Neural cell (in vitro differentiated cells): ENCODE measurements around the gene SUMF1. TPM values are rescaled to one million over a fixed set of nuclear protein-coding genes. Genes with fewer than 3 reads are reported as not detected.

Source experiments
- H2AFZ ChIP-seq: fragments of 200-600, 300-800 bp; sonication (generic), shearing (Covaris generic); 2 replicates; pipeline ENCODE4 v1.6.0; 2014; ENCODE audit warnings: low read depth, mild to moderate bottlenecking, antibody characterized with exemption, low read length, moderate library complexity
- H3F3A ChIP-seq: fragments of 200-600 bp; shearing (Covaris generic); 2 replicates; pipeline ENCODE4 v1.6.1; 2016; ENCODE audit warnings: mild to moderate bottlenecking, moderate library complexity, mixed read lengths, antibody characterized with exemption, low read length; ENCODE audit not compliant: insufficient read depth, poor library complexity, severe bottlenecking
- H3K27ac ChIP-seq: fragments of 200-600, 300-800 bp; sonication (generic), shearing (Covaris generic); 2 replicates; pipeline ENCODE4 v1.5.1; 2014; ENCODE audit warnings: mild to moderate bottlenecking, low read length, moderate library complexity
- H3K27me3 ChIP-seq: fragments of 300-800, 200-600 bp; sonication (generic), shearing (Covaris generic); 2 replicates; pipeline ENCODE4 v1.6.0; 2014; ENCODE audit warnings: mild to moderate bottlenecking, low read depth, low read length, moderate library complexity; ENCODE audit not compliant: insufficient read depth
- H3K36me3 ChIP-seq: fragments of 300-800, 200-600 bp; sonication (generic), shearing (Covaris generic); 2 replicates; pipeline ENCODE4 v1.5.1; 2014; ENCODE audit warnings: mild to moderate bottlenecking, antibody characterized with exemption, low read length, moderate library complexity; ENCODE audit not compliant: insufficient read depth
- H3K4me2 ChIP-seq: fragments of 300-800, 200-600 bp; sonication (generic), shearing (Covaris generic); 2 replicates; pipeline ENCODE4 v1.6.0; 2014; ENCODE audit warnings: mild to moderate bottlenecking, low read length
- H3K4me3 ChIP-seq: fragments of 300-800, 200-600 bp; sonication (generic), shearing (Covaris generic); 2 replicates; pipeline ENCODE4 v1.5.1; 2014; ENCODE audit warnings: mild to moderate bottlenecking, low read length, moderate library complexity
- H3K79me2 ChIP-seq: fragments of 200-600 bp; shearing (Covaris generic); replicated peaks from 2 replicates; pipeline ENCODE4 v1.6.0; 2014; ENCODE audit warnings: mild to moderate bottlenecking, low read length, moderate library complexity; ENCODE audit not compliant: insufficient read depth
- H3K9ac ChIP-seq: fragments of 300-800, 200-600 bp; sonication (generic), shearing (Covaris generic); 2 replicates; pipeline ENCODE4 v1.6.1; 2016; ENCODE audit warnings: mild to moderate bottlenecking, low read length, mixed read lengths
- H3K9me2 ChIP-seq: fragments of 200-600 bp; shearing (Covaris generic); 2 replicates; pipeline ENCODE4 v1.6.1; 2016; ENCODE audit warnings: mild to moderate bottlenecking, low read length, mixed read lengths; ENCODE audit not compliant: insufficient read depth
- H3K9me3 ChIP-seq: fragments of 200-600, 300-800 bp; sonication (generic), shearing (Covaris generic); 2 replicates; pipeline ENCODE4 v1.6.1; 2016; ENCODE audit warnings: mild to moderate bottlenecking, mixed run types, low read length, moderate library complexity, mixed read lengths
- H4K20me1 ChIP-seq: fragments of 200-600 bp; shearing (Covaris generic); 2 replicates; pipeline ENCODE4 v1.6.1; 2016; ENCODE audit warnings: mild to moderate bottlenecking, mixed run types; ENCODE audit not compliant: insufficient read depth
- EP300 ChIP-seq: fragments of 450-650 bp; conservative IDR thresholded peaks from 2 replicates; pipeline ENCODE4 v1.6.1; 2014; ENCODE audit warnings: antibody characterized with exemption, mild to moderate bottlenecking, moderate library complexity; ENCODE audit not compliant: poor library complexity, severe bottlenecking
- EZH2 ChIP-seq: fragments of 200-600, 300-800 bp; shearing (Covaris generic), sonication (generic); IDR thresholded peaks from 2 replicates; pipeline ENCODE4 v1.6.1; 2014; ENCODE audit warnings: antibody characterized with exemption, low read length, borderline replicate concordance, mild to moderate bottlenecking; ENCODE audit not compliant: insufficient read depth, poor library complexity, severe bottlenecking
- MXI1 ChIP-seq: fragments of 450-650 bp; conservative IDR thresholded peaks from 2 replicates; pipeline ENCODE4 v1.6.1; 2014; ENCODE audit warnings: antibody characterized with exemption, mild to moderate bottlenecking; ENCODE audit not compliant: poor library complexity, severe bottlenecking
- POLR2AphosphoS5 ChIP-seq: IDR thresholded peaks from 2 replicates; pipeline ENCODE4 v1.6.1; 2012
- RAD21 ChIP-seq: fragments of 450-650 bp; conservative IDR thresholded peaks from 2 replicates; pipeline ENCODE4 v1.6.1; 2014; ENCODE audit warnings: antibody characterized with exemption, mild to moderate bottlenecking, moderate library complexity
- SMC3 ChIP-seq: fragments of 450-650 bp; conservative IDR thresholded peaks from 2 replicates; pipeline ENCODE4 v1.6.1; 2014; ENCODE audit warnings: antibody characterized with exemption, mild to moderate bottlenecking, moderate library complexity; ENCODE audit not compliant: poor library complexity
- TAF1 ChIP-seq: IDR thresholded peaks from 2 replicates; pipeline ENCODE4 v1.6.1; 2012; ENCODE audit warnings: low read depth
- polyA plus RNA-seq: library from polyadenylated mRNA; depleted of rRNA; stranded (reverse); fragments of >200 nt; gene quantifications from 2 replicates; pipeline ENCODE4 v1.2.3, GENCODE V29; 2014
- TF ChIP-seq, protein P1 (sequence below): IDR thresholded peaks from 2 replicates; pipeline ENCODE4 v1.6.1; 2012; ENCODE audit warnings: borderline replicate concordance
- TF ChIP-seq, protein P2 (sequence below): fragments of 450-650 bp; IDR thresholded peaks from 2 replicates; pipeline ENCODE4 v1.5.1; 2014; ENCODE audit warnings: antibody characterized with exemption, mild to moderate bottlenecking, moderate library complexity; ENCODE audit not compliant: poor library complexity, severe bottlenecking

The SUMF1 gene
- polyA plus RNA-seq, 1 donor from 2014 or later: 3.6 TPM

DNA sequence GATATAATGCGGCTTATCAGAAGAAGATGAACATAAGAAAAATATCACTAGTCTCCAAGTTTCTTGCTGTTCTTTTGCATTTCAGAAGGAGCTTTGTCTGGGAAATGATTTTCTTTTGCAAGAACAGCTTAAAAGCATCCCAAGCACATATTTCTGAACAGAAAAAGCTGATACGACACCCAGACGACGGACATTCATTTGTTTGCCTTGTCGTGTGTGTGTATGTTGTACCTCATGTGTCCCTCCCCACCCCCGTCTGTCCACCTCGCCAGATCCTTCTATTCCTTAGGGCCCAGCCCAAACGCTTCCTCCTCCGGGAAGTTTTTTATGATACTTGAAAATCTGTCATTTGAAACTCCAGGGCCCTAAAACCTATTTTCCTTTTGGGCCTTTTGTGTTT, 34.9 kb upstream of the SUMF1 start:
- H3K9ac ChIP-seq: no peak overlapping the region
- no peak overlapping the region for H3K4me3 ChIP-seq
- H3F3A ChIP-seq: no peaks in the 10 kb centered on the region
- TF ChIP-seq TAF1: no peak
- TF ChIP-seq EP300: no peak
- H3K27ac ChIP-seq: no peak overlapping the region
- H3K36me3 ChIP-seq: no peaks in the 10 kb centered on the region
- no peaks in the 10 kb centered on the region for H3K9me2 ChIP-seq
- H3K9me3 ChIP-seq: no peaks in the 10 kb centered on the region
- H3K27me3 ChIP-seq: no peaks in the 10 kb centered on the region
- H3K4me2 ChIP-seq: no peak overlapping the region
- H4K20me1 ChIP-seq: no peaks in the 10 kb centered on the region
- no peak overlapping the region for H2AFZ ChIP-seq
- no peaks in the 10 kb centered on the region for H3K79me2 ChIP-seq

DNA sequence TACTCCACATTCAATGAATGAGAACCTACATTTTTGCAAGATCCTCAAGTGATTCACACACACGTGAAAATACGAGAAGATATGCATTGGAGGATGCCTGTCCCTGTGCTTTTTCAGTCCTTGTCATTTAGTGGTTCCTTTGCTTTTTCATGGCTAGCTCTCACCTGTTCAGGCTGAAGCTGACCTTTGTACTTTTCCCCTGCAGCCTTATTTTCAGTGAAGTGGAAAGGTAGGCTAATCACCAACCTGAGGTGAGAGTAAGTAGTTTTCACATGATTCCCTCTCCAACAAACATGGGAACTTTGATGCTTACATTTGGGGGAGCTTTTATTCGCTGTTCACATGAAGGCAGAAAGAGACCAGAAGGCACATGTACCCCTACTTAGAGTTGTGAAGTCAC, 34.4 kb upstream of the SUMF1 start:
- no peaks in the 10 kb centered on the region for H4K20me1 ChIP-seq
- TF ChIP-seq RAD21 (no peak), EZH2 (no peak), MXI1 (no peak), TAF1 (no peak), EP300 (no peak), POLR2AphosphoS5 (no peak)
- TF ChIP-seq, protein P1, sequence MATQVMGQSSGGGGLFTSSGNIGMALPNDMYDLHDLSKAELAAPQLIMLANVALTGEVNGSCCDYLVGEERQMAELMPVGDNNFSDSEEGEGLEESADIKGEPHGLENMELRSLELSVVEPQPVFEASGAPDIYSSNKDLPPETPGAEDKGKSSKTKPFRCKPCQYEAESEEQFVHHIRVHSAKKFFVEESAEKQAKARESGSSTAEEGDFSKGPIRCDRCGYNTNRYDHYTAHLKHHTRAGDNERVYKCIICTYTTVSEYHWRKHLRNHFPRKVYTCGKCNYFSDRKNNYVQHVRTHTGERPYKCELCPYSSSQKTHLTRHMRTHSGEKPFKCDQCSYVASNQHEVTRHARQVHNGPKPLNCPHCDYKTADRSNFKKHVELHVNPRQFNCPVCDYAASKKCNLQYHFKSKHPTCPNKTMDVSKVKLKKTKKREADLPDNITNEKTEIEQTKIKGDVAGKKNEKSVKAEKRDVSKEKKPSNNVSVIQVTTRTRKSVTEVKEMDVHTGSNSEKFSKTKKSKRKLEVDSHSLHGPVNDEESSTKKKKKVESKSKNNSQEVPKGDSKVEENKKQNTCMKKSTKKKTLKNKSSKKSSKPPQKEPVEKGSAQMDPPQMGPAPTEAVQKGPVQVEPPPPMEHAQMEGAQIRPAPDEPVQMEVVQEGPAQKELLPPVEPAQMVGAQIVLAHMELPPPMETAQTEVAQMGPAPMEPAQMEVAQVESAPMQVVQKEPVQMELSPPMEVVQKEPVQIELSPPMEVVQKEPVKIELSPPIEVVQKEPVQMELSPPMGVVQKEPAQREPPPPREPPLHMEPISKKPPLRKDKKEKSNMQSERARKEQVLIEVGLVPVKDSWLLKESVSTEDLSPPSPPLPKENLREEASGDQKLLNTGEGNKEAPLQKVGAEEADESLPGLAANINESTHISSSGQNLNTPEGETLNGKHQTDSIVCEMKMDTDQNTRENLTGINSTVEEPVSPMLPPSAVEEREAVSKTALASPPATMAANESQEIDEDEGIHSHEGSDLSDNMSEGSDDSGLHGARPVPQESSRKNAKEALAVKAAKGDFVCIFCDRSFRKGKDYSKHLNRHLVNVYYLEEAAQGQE: no peak
- TF ChIP-seq, protein P2, sequence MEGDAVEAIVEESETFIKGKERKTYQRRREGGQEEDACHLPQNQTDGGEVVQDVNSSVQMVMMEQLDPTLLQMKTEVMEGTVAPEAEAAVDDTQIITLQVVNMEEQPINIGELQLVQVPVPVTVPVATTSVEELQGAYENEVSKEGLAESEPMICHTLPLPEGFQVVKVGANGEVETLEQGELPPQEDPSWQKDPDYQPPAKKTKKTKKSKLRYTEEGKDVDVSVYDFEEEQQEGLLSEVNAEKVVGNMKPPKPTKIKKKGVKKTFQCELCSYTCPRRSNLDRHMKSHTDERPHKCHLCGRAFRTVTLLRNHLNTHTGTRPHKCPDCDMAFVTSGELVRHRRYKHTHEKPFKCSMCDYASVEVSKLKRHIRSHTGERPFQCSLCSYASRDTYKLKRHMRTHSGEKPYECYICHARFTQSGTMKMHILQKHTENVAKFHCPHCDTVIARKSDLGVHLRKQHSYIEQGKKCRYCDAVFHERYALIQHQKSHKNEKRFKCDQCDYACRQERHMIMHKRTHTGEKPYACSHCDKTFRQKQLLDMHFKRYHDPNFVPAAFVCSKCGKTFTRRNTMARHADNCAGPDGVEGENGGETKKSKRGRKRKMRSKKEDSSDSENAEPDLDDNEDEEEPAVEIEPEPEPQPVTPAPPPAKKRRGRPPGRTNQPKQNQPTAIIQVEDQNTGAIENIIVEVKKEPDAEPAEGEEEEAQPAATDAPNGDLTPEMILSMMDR: no peak
- no peak overlapping the region for H3K9ac ChIP-seq
- no peaks in the 10 kb centered on the region for H3K79me2 ChIP-seq
- no peak overlapping the region for H3K4me2 ChIP-seq
- H3K9me2 ChIP-seq: no peaks in the 10 kb centered on the region
- no peaks in the 10 kb centered on the region for H3K9me3 ChIP-seq
- no peaks in the 10 kb centered on the region for H3F3A ChIP-seq
- H2AFZ ChIP-seq: no peak overlapping the region
- H3K27ac ChIP-seq: no peak overlapping the region
- no peak overlapping the region for H3K4me3 ChIP-seq
- no peaks in the 10 kb centered on the region for H3K27me3 ChIP-seq
- no peaks in the 10 kb centered on the region for H3K36me3 ChIP-seq

DNA sequence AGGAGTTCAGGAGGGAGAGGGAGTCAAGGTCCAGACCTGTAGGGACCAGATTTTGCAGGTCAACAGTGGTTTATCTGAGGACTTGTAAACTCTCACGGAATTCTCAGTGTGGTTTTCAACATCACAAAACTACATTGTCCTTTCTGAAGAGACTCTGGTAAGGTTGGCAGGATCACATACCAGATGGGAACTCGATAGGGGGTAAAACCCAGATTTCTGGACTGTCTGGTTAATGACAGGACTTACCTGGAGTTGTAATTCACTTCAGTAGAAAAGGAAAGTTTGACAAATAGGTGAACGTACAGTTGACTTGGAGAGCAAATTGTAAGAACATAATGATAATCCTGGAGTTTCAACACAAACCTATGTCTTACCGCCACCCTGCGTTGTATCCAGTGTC, 31.4 kb upstream of the SUMF1 start:
- Histone ChIP-seq H3K27me3 (peaks cover 17% of the 10 kb centered on the region), H3K36me3 (no peaks in the 10 kb centered on the region), H2AFZ (no peak overlapping the region), H3K9ac (no peak overlapping the region), H4K20me1 (no peaks in the 10 kb centered on the region), H3F3A (no peaks in the 10 kb centered on the region), H3K4me2 (no peak overlapping the region), H3K4me3 (no peak overlapping the region), H3K9me3 (no peaks in the 10 kb centered on the region), H3K27ac (no peak overlapping the region), H3K79me2 (no peaks in the 10 kb centered on the region), H3K9me2 (no peaks in the 10 kb centered on the region)
- TF ChIP-seq SMC3 (no peak), TAF1 (no peak), POLR2AphosphoS5 (no peak), RAD21 (no peak), MXI1 (no peak), EP300 (no peak), EZH2 (no peak)
- TF ChIP-seq, protein P1: no peak
- TF ChIP-seq, protein P2: no peak
